GM23338 (cell line): Measurements from ENCODE around the gene PPP1R13L. TPM values are rescaled to one million over a fixed set of nuclear protein-coding genes. Genes with fewer than 3 reads are reported as not detected.

ENCODE experiments used
- ATAC-seq: fragments of 200-7000 bp; cut with Tn5 transposase; 3 replicates; pipeline ENCODE4 v1.9.1; 2020
- DNase-seq: peaks from one replicate; pipeline ENCODE4 v3.0.0-alpha.2; 2015; ENCODE audit warnings: low spot score
- H2AFZ ChIP-seq: fragments of 200-600 bp; sonication (generic); 2 replicates; pipeline ENCODE4 v1.8.0; 2016; ENCODE audit warnings: antibody characterized with exemption, mild to moderate bottlenecking, moderate library complexity
- H3F3A ChIP-seq: fragments of 200-600 bp; sonication (generic); replicated peaks from 2 replicates; pipeline ENCODE4 v1.8.0; 2017; ENCODE audit warnings: antibody characterized with exemption, mixed run types, low read depth
- H3K27ac ChIP-seq: fragments of 200-600 bp; sonication (generic); 2 replicates; pipeline ENCODE4 v1.6.1; 2016; ENCODE audit warnings: low read depth
- H3K27me3 ChIP-seq: fragments of 200-600 bp; sonication (generic); 2 replicates; pipeline ENCODE4 v1.8.0; 2016; ENCODE audit warnings: mild to moderate bottlenecking, mixed run types, moderate library complexity; ENCODE audit not compliant: insufficient read depth
- H3K36me3 ChIP-seq: fragments of 200-600 bp; sonication (generic); 2 replicates; pipeline ENCODE4 v1.8.0; 2016; ENCODE audit warnings: mild to moderate bottlenecking; ENCODE audit not compliant: insufficient read depth
- H3K4me1 ChIP-seq: fragments of 200-600 bp; sonication (generic); 2 replicates; pipeline ENCODE4 v1.8.0; 2016; ENCODE audit warnings: mild to moderate bottlenecking, moderate library complexity; ENCODE audit not compliant: insufficient read depth
- H3K4me2 ChIP-seq: fragments of 200-600 bp; sonication (generic); 2 replicates; pipeline ENCODE4 v1.7.1; 2017; ENCODE audit warnings: mixed run types
- H3K4me3 ChIP-seq: fragments of 200-600 bp; sonication (generic); 2 replicates; pipeline ENCODE4 v1.6.1; 2016; ENCODE audit warnings: mixed run types
- H3K79me2 ChIP-seq: fragments of 200-600 bp; sonication (generic); replicated peaks from 2 replicates; pipeline ENCODE4 v1.8.0; 2017; ENCODE audit warnings: mild to moderate bottlenecking; ENCODE audit not compliant: insufficient read depth
- H3K9me2 ChIP-seq: fragments of 200-600 bp; sonication (generic); 2 replicates; pipeline ENCODE4 v1.8.0; 2017; ENCODE audit not compliant: insufficient read depth
- H4K20me1 ChIP-seq: fragments of 200-600 bp; sonication (generic); replicated peaks from 2 replicates; pipeline ENCODE4 v1.8.0; 2017; ENCODE audit warnings: mild to moderate bottlenecking; ENCODE audit not compliant: insufficient read depth
- H3K27ac Mint-ChIP-seq: 2 replicates; pipeline ENCODE4 v1.8.0; 2020; ENCODE audit warnings: inconsistent platforms, mild to moderate bottlenecking, moderate library complexity, mixed read lengths
- H3K27me3 Mint-ChIP-seq: 3 replicates; pipeline ENCODE4 v1.8.0; 2022; ENCODE audit warnings: low read depth, mild to moderate bottlenecking, moderate library complexity, mixed read lengths, inconsistent platforms; ENCODE audit not compliant: insufficient read depth, poor library complexity
- H3K36me3 Mint-ChIP-seq: 3 replicates; pipeline ENCODE4 v1.8.0; 2021; ENCODE audit warnings: low read depth, mild to moderate bottlenecking, inconsistent platforms, moderate library complexity, mixed read lengths
- H3K4me1 Mint-ChIP-seq: 3 replicates; pipeline ENCODE4 v1.8.0; 2020; ENCODE audit warnings: mild to moderate bottlenecking, inconsistent platforms, mixed read lengths
- H3K4me3 Mint-ChIP-seq: 3 replicates; pipeline ENCODE4 v1.8.0; 2021; ENCODE audit warnings: moderate library complexity, mild to moderate bottlenecking, inconsistent platforms, mixed read lengths
- H3K9me3 Mint-ChIP-seq: 3 replicates; pipeline ENCODE4 v1.8.0; 2020; ENCODE audit warnings: moderate library complexity, mild to moderate bottlenecking, inconsistent platforms, mixed read lengths
- CREB1 ChIP-seq: fragments of 250-450 bp; sonication (Bioruptor Pico); IDR thresholded peaks from 2 replicates; pipeline ENCODE4 v1.5.0; 2020; ENCODE audit warnings: low read depth, mild to moderate bottlenecking, moderate library complexity
- CTCF ChIP-seq, 2 experiments: fragments of 200-600 bp in 1 of 2; sonication (generic) in 1 of 2; conservative IDR thresholded peaks; 2 replicates each; pipeline versions ENCODE4 v1.5.1 to v1.6.1; 2016 to 2017; ENCODE audit warnings: antibody characterized with exemption in 2 of 2, low read depth in 2 of 2, mild to moderate bottlenecking in 2 of 2, moderate library complexity in 1 of 2
- NANOG ChIP-seq: IDR thresholded peaks from 2 replicates; pipeline ENCODE4 v1.6.1; 2016; ENCODE audit warnings: antibody characterized with exemption, borderline replicate concordance
- REST ChIP-seq: IDR thresholded peaks from one replicate; pipeline ENCODE4 v1.6.1; 2018; ENCODE audit warnings: antibody characterized with exemption; ENCODE audit not compliant: unreplicated experiment
- STAT1 ChIP-seq: IDR thresholded peaks from one replicate; pipeline ENCODE4 v1.6.1; 2016; ENCODE audit warnings: antibody characterized with exemption; ENCODE audit not compliant: unreplicated experiment
- ZNF462 ChIP-seq: fragments of 250-450 bp; sonication (Bioruptor Pico); IDR thresholded peaks from 2 replicates; pipeline ENCODE4 v1.5.0; 2020; ENCODE audit warnings: mild to moderate bottlenecking, moderate library complexity
- polyA plus RNA-seq: library from polyadenylated mRNA; unstranded; fragments of >200 nt; fragmentation: Nextera tagmentation; extraction: Ambion mirVana; gene quantifications from 2 replicates; pipeline ENCODE4 v1.2.1, GENCODE V29; 2016
- total RNA-seq: library from RNA; depleted of rRNA; stranded (reverse); fragments of >200 nt; shearing (Covaris generic); gene quantifications from 2 replicates; pipeline ENCODE4 v1.2.3, GENCODE V29; 2014

PPP1R13L gene
- total and polyA plus RNA-seq, 2 experiments from 2014 or later = 9.6 to 15.5 TPM

GRCh38 chr19:45368737-45369340 lies 36.0 kb downstream of the PPP1R13L start:
- Histone ChIP-seq H3K4me1 (peaks cover 10% of the 10 kb centered on the region; the same call in 1 of the 2 replicates), H3K79me2 (peaks cover 25% of the 10 kb centered on the region), H3K4me3 (peak overlapping the region; percentile 89), H3F3A (peaks cover 6% of the 10 kb centered on the region), H3K27me3 (no peaks in the 10 kb centered on the region), H3K27ac (no peak overlapping the region), H4K20me1 (peaks cover 14% of the 10 kb centered on the region; the same call in 1 of the 2 replicates), H3K36me3 (peaks cover 17% of the 10 kb centered on the region), H2AFZ (no peak overlapping the region), H3K9me2 (no peaks in the 10 kb centered on the region), H3K4me2 (peak overlapping the region; percentile 92)
- TF ChIP-seq NANOG = no peak
- peak; percentile 29 to 57 for TF ChIP-seq CTCF (conservative IDR thresholded peaks at IDR 0.05; ENCODE audit: low read depth in 2 of 2)
- Mint-ChIP-seq H3K4me3 (peak overlapping the region; percentile 69), H3K27ac (no peak overlapping the region), H3K4me1 (peaks cover 15% of the 10 kb centered on the region), H3K9me3 (no peaks in the 10 kb centered on the region), H3K36me3 (peaks cover 21% of the 10 kb centered on the region), H3K27me3 (peaks cover 18% of the 10 kb centered on the region)
- ATAC-seq (no peak), DNase-seq (peak; percentile 40)

GRCh38 chr19:45368127-45368526 lies 36.7 kb downstream of the PPP1R13L start:
- Histone ChIP-seq H4K20me1 (peaks cover 14% of the 10 kb centered on the region; the same call in 1 of the 2 replicates), H3F3A (peaks cover 6% of the 10 kb centered on the region), H3K4me3 (no peak overlapping the region), H3K4me1 (peaks cover 10% of the 10 kb centered on the region; the same call in 1 of the 2 replicates), H3K4me2 (no peak overlapping the region; the same call in 1 of the 2 replicates), H3K36me3 (peaks cover 17% of the 10 kb centered on the region), H3K27ac (no peak overlapping the region), H3K79me2 (peaks cover 25% of the 10 kb centered on the region), H3K27me3 (no peaks in the 10 kb centered on the region), H3K9me2 (no peaks in the 10 kb centered on the region), H2AFZ (no peak overlapping the region)
- H3K27ac Mint-ChIP-seq = no peak overlapping the region
- DNase-seq = no peak
- peaks cover 15% of the 10 kb centered on the region for H3K4me1 Mint-ChIP-seq
- TF ChIP-seq REST = no peak
- TF ChIP-seq STAT1 = no peak
- no peak for TF ChIP-seq CREB1 (CRISPR knock-in tag)
- no peak for TF ChIP-seq ZNF462
- H3K4me3 Mint-ChIP-seq = peak overlapping the region; percentile 17; the same call in 1 of the 3 replicates
- ATAC-seq = no peak
- peaks cover 24% of the 10 kb centered on the region for H3K36me3 Mint-ChIP-seq
- peaks cover 18% of the 10 kb centered on the region for H3K27me3 Mint-ChIP-seq
- H3K9me3 Mint-ChIP-seq = no peaks in the 10 kb centered on the region
